ENCODE results near the gene MB. TPM values are rescaled to one million over a fixed set of nuclear protein-coding genes. Genes with fewer than 3 reads are reported as not detected.

The MB gene
- total RNA-seq, 1 experiment from 2014 or later: not detected

GRCh38 chr22:35620624-35621251, 3.6 kb upstream of the MB start:
- H3K27me3 Mint-ChIP-seq (ENCODE audit: unreplicated experiment): no peaks in the 10 kb centered on the region
- CTCF ChIA-PET: interaction anchor here (0.6 to 3.3 kb wide), 2 partner anchors 190 to 323 kb away, joined by 4 to 10 read pairs; no protein-coding TSS in a partner anchor
- no peak for DNase-seq
- intact Hi-C loops (cut with micrococcal nuclease; ENCODE audit: unreplicated experiment): loop anchor here (5.0 kb wide), 1 partner anchor 33 kb away; no protein-coding TSS in a partner anchor
- TF ChIP-seq CTCF (IDR thresholded peaks at IDR 0.05; ENCODE audit: unreplicated experiment): no peak
- peaks cover 14% of the 10 kb centered on the region for H3K4me1 Mint-ChIP-seq (ENCODE audit: low read depth, unreplicated experiment)
- BruUV-seq (replicated peaks): no TSS peak
- no peaks in the 10 kb centered on the region for H3K9me3 Mint-ChIP-seq (ENCODE audit: low read depth, unreplicated experiment)
- H3K36me3 Mint-ChIP-seq (ENCODE audit: insufficient read depth, unreplicated experiment): no peaks in the 10 kb centered on the region
- H3K4me3 Mint-ChIP-seq (ENCODE audit: low read depth, unreplicated experiment): no peak overlapping the region
- no peak overlapping the region for H3K27ac Mint-ChIP-seq (ENCODE audit: unreplicated experiment)

- Mint-ChIP-seq H3K27ac (ENCODE audit: unreplicated experiment) (no peak overlapping the region), H3K9me3 (ENCODE audit: low read depth, unreplicated experiment) (no peaks in the 10 kb centered on the region), H3K4me3 (ENCODE audit: low read depth, unreplicated experiment) (no peak overlapping the region), H3K36me3 (ENCODE audit: insufficient read depth, unreplicated experiment) (no peaks in the 10 kb centered on the region), H3K27me3 (ENCODE audit: unreplicated experiment) (no peaks in the 10 kb centered on the region), H3K4me1 (ENCODE audit: low read depth, unreplicated experiment) (peaks cover 12% of the 10 kb centered on the region)
- no peak for DNase-seq
- no TSS peak for BruUV-seq (replicated peaks)
- intact Hi-C loops (cut with micrococcal nuclease; ENCODE audit: unreplicated experiment): loop anchor here (5.0 kb wide), 1 partner anchor 32 kb away; no protein-coding TSS in a partner anchor
- CTCF ChIA-PET: interaction anchor here (3.3 kb wide), 1 partner anchor 189 kb away, joined by 10 read pairs; no protein-coding TSS in a partner anchor
- no peak for TF ChIP-seq CTCF (IDR thresholded peaks at IDR 0.05; ENCODE audit: unreplicated experiment)
These were observed 2.4 kb upstream of the MB start for GRCh38 chr22:35619336-35620094.

GRCh38 chr22:35618427-35619223, 1.5 kb upstream of the MB start:
- CTCF ChIA-PET: no interaction called here
- BruUV-seq (replicated peaks): no TSS peak
- H3K36me3 Mint-ChIP-seq (ENCODE audit: insufficient read depth, unreplicated experiment): no peaks in the 10 kb centered on the region

More at GRCh38 chr22:35618427-35619223, 1.5 kb upstream of the MB start:
- DNase-seq: no peak
- no peak overlapping the region for H3K4me3 Mint-ChIP-seq (ENCODE audit: low read depth, unreplicated experiment)
- H3K27ac Mint-ChIP-seq (ENCODE audit: unreplicated experiment): no peak overlapping the region
- H3K9me3 Mint-ChIP-seq (ENCODE audit: low read depth, unreplicated experiment): no peaks in the 10 kb centered on the region
- no peak for TF ChIP-seq CTCF (IDR thresholded peaks at IDR 0.05; ENCODE audit: unreplicated experiment)
- H3K27me3 Mint-ChIP-seq (ENCODE audit: unreplicated experiment): no peaks in the 10 kb centered on the region
- intact Hi-C loops (cut with micrococcal nuclease; ENCODE audit: unreplicated experiment): no loop called here
- H3K4me1 Mint-ChIP-seq (ENCODE audit: low read depth, unreplicated experiment): peaks cover 12% of the 10 kb centered on the region

Data from Calu3 (cell line).